ENCODE measurements around the gene FBXW8.

FBXW8 gene

DNA sequence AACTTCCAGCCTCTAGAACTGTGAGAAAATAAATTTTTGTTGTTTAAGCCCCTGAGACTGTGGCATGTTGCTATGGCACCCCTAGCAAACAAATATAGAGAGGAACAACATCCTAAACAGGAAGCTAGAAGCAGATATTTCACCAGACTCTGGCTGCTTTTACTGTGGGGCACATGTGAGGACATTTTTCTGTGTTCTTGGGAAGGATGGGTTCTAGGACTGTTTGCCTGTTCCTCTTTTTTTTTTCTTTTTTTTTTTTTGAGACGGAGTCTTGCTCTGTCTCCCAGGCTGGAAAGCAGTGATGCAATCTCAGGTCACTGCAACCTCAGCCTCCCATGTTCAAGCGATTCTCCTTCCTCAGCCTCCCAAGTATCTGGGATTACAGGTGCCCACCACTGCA, 25.3 kb upstream of the FBXW8 start:
- TF ChIP-seq, protein P1, sequence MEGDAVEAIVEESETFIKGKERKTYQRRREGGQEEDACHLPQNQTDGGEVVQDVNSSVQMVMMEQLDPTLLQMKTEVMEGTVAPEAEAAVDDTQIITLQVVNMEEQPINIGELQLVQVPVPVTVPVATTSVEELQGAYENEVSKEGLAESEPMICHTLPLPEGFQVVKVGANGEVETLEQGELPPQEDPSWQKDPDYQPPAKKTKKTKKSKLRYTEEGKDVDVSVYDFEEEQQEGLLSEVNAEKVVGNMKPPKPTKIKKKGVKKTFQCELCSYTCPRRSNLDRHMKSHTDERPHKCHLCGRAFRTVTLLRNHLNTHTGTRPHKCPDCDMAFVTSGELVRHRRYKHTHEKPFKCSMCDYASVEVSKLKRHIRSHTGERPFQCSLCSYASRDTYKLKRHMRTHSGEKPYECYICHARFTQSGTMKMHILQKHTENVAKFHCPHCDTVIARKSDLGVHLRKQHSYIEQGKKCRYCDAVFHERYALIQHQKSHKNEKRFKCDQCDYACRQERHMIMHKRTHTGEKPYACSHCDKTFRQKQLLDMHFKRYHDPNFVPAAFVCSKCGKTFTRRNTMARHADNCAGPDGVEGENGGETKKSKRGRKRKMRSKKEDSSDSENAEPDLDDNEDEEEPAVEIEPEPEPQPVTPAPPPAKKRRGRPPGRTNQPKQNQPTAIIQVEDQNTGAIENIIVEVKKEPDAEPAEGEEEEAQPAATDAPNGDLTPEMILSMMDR (IDR thresholded peaks at IDR 0.05; ENCODE audit: control insufficient read depth, insufficient read depth, low read depth, low read length, missing control alignments) = no peak
- no peak overlapping the region for H3K4me3 ChIP-seq (ENCODE audit: control insufficient read depth, low read depth, low read length)
- no peak for DNase-seq (ENCODE audit: low read depth)

DNA sequence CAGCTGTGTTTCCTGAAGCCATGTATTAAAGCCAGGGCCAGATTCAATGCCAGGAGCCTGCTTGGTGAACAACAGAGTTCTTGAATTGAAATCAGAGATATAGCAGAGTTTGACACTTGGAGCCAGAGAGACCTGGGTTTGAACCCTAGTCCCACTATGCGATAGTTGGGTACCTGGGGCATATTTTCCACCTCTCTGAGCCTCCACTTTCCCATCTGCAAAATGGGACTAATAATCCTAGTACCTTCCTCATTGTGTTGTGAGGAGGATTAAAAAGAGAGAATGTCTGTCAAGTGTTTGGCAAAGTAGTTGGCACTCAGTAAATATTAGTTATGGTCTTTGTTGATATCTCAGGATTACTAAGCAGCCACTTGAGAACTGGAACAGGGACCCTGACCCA, 23.5 kb upstream of the FBXW8 start:
- no peak for DNase-seq (ENCODE audit: low read depth)
- no peak overlapping the region for H3K4me3 ChIP-seq (ENCODE audit: control insufficient read depth, low read depth, low read length)
- TF ChIP-seq, protein P1 (IDR thresholded peaks at IDR 0.05; ENCODE audit: control insufficient read depth, insufficient read depth, low read depth, low read length, missing control alignments) = no peak

DNA sequence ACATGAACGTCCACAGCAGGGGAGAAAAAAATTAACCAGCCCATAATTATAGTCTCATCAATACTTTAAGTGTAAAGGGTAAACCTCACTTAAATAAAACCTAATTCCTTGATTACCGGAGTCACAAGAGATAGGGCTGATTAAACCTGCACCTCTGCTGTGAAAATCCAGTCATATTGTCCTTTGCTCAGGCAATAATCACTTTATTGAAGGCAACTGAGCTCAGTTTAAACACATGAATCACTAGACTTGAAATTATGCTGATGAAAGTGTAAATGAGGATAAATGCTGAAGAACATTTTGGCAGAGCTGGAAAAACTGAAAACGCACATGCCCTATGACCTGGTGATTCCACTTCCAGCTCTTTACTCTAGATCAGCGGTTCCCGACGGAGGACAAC, 22.9 kb upstream of the FBXW8 start:
- no peak for DNase-seq (ENCODE audit: low read depth)
- no peak overlapping the region for H3K4me3 ChIP-seq (ENCODE audit: control insufficient read depth, low read depth, low read length)
- TF ChIP-seq, protein P1 (IDR thresholded peaks at IDR 0.05; ENCODE audit: control insufficient read depth, insufficient read depth, low read depth, low read length, missing control alignments) = no peak

DNA sequence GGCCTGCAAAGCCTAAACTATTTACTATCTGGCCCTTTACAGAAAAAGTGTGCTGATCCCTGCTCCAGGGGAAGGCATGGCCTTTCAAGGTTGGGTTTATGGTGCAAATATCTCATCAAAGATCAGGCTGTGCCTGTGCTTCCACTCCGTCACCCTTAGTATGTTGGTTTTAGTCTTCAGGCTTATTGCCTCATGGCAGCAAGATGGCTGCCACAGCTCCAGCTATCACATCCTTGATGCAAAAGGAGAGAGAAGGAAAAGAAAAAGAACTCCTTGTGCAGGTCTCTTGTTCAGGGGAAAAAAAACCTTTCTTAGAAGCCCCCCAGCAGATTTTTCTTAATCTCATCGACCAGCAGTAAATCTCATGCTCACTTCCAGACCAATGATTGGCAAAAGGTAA, 20.4 kb upstream of the FBXW8 start:
- no peak for DNase-seq (ENCODE audit: low read depth)
- no peak overlapping the region for H3K4me3 ChIP-seq (ENCODE audit: control insufficient read depth, low read depth, low read length)
- TF ChIP-seq, protein P1 (IDR thresholded peaks at IDR 0.05; ENCODE audit: control insufficient read depth, insufficient read depth, low read depth, low read length, missing control alignments) = no peak

DNA sequence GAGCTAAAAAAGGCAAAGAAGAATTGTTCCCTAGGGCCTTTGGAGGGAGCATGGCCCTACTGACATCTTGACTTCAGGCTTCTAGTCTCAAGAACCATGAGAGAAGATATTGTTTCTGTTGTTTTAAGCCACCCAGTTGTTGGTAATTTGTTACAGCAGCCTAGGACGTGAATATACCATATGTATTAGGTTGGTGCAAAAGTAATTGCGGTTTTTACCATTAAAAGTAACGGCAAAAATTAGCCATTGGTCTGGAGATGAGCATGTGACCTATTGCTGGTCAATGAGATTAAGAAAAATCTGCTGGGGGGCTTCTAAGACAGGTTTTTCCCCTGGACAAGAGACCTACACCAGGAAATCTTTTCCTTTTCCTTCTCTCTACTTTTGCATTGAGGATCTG, 19.7 kb upstream of the FBXW8 start:
- DNase-seq (ENCODE audit: low read depth) = no peak
- no peak overlapping the region for H3K4me3 ChIP-seq (ENCODE audit: control insufficient read depth, low read depth, low read length)
- TF ChIP-seq, protein P1 (IDR thresholded peaks at IDR 0.05; ENCODE audit: control insufficient read depth, insufficient read depth, low read depth, low read length, missing control alignments) = no peak

DNA sequence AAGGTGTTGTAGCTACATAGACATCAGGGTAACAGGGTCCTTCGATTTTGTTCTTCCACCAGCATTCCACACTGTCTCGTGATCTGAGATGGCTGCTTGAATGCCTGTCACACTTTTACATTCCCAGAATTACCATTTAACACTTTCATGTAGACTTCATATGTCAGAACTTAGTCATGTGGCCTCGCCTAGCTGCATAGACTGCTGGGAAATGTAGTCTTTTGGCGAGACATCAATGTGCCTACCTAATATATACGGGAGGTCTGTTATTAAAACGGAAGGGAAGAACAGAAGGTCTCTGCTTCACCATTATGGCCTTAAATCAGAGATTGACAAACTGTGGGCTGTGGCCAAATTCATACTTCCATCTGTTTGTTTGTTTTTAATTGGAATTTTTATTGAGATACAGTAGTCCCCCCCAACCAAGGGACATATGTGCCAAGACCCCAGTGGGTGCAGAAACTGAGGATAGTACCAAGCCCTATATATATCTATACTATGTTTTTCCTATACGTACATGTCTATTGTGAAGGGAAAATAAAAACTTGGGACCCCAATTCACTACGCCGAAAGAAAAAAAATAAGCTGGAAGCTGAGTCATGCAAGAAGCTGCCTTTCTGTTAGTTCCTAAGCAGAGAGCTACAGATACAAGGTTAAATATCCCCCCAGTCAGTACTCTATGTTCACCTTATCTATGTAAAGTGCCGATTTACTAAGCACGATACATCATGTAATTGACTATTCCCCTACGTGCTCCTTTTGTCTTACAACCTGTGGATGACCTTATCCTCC, 18.2 kb upstream of the FBXW8 start:
- DNase-seq (ENCODE audit: low read depth) = no peak
- H3K4me3 ChIP-seq (ENCODE audit: control insufficient read depth, low read depth, low read length) = no peak overlapping the region
- TF ChIP-seq, protein P1 (IDR thresholded peaks at IDR 0.05; ENCODE audit: control insufficient read depth, insufficient read depth, low read depth, low read length, missing control alignments) = no peak
